ENCODE data around the gene STAG1.

- TF ChIP-seq CTCF (IDR thresholded peaks at IDR 0.05) = no peak
- no peak for TF ChIP-seq POLR2A (IDR thresholded peaks at IDR 0.05; ENCODE audit: low read depth)
These were observed 440.9 kb downstream of the STAG1 start for GRCh38 chr3:136311261-136311660.

Data from esophagus muscularis mucosa (tissue), 3 donors.